SK-N-SH (cell line): Measurements from ENCODE around the gene ZNF354C. TPM values are rescaled to one million over a fixed set of nuclear protein-coding genes. Genes with fewer than 3 reads are reported as not detected.

Experiments
- CTCF ChIA-PET: fragments of 300-600, 350-600 bp; formaldehyde crosslinking; extraction: SDS; loops from one replicate; lab custom pipeline; 2021; lab: Yijun Ruan, JAX
- POLR2A ChIA-PET: fragments of 350-600 bp; sonication (Branson Sonifier 250); formaldehyde crosslinking; extraction: SDS; loops from one replicate; lab custom pipeline; 2020; ENCODE audit warnings: antibody characterized with exemption, inconsistent platforms; lab: Yijun Ruan, JAX
- DNase-seq: peaks from one replicate; pipeline ENCODE4 v3.0.0; 2012
- H2AFZ ChIP-seq: fragments of 200-600 bp; sonication (generic); 2 replicates; pipeline ENCODE4 v1.8.1; 2016; ENCODE audit warnings: antibody characterized with exemption, mild to moderate bottlenecking, low read depth
- H3F3A ChIP-seq: fragments of 200-600 bp; sonication (generic); replicated peaks from 2 replicates; pipeline ENCODE3; 2016; ENCODE audit warnings: antibody characterized with exemption, mild to moderate bottlenecking; ENCODE audit not compliant: insufficient read depth
- H3K27ac ChIP-seq, 2 experiments: fragments of 200-500 bp in 1 of 2; fragments of 200-600 bp in 1 of 2; sonication (Bioruptor generic) in 1 of 2; sonication (generic), shearing (Covaris generic) in 1 of 2; 2 replicates each; pipeline versions ENCODE4 v1.5.1 to v1.6.1; 2014 to 2016; ENCODE audit warnings: low read depth in 2 of 2, inconsistent platforms in 1 of 2, low read length in 1 of 2, mild to moderate bottlenecking in 1 of 2, mixed read lengths in 1 of 2
- H3K27me3 ChIP-seq: fragments of 200-600 bp; sonication (generic), shearing (Covaris generic); 2 replicates; pipeline ENCODE4 v1.6.1; 2016; ENCODE audit warnings: mixed run types; ENCODE audit not compliant: insufficient read depth
- H3K36me3 ChIP-seq, 2 experiments: fragments of 200-500 bp in 1 of 2; fragments of 200-600 bp in 1 of 2; sonication (Bioruptor generic) in 1 of 2; sonication (generic) in 1 of 2; replicated peaks in 1 of 2; 2 replicates each; pipeline versions ENCODE3 to v1.5.1; 2014 to 2016; ENCODE audit warnings: low read length in 1 of 2, mild to moderate bottlenecking in 1 of 2; ENCODE audit not compliant: insufficient read depth in 2 of 2, control insufficient read depth in 1 of 2
- H3K4me1 ChIP-seq, 2 experiments: fragments of 200-500 bp in 1 of 2; fragments of 200-600 bp in 1 of 2; sonication (Bioruptor generic) in 1 of 2; sonication (generic), shearing (Covaris generic) in 1 of 2; 2 replicates each; pipeline versions ENCODE4 v1.5.1 to v1.6.1; 2014 to 2016; ENCODE audit warnings: low read depth in 1 of 2, low read length in 1 of 2, mixed run types in 1 of 2; ENCODE audit not compliant: insufficient read depth in 2 of 2, control insufficient read depth in 1 of 2
- H3K4me2 ChIP-seq: fragments of 200-600 bp; sonication (generic), shearing (Covaris generic); 2 replicates; pipeline ENCODE4 v1.6.1; 2017; ENCODE audit warnings: mixed run types
- H3K4me3 ChIP-seq, 2 experiments: fragments of 200-500 bp in 1 of 2; fragments of 200-600 bp in 1 of 2; sonication (Bioruptor generic) in 1 of 2; sonication (generic), shearing (Covaris generic) in 1 of 2; 2 replicates each; pipeline versions ENCODE4 v1.5.1 to v1.8.1; 2014 to 2016; ENCODE audit warnings: low read depth in 2 of 2, inconsistent platforms in 1 of 2, low read length in 1 of 2, mild to moderate bottlenecking in 1 of 2, mixed read lengths in 1 of 2, moderate library complexity in 1 of 2
- H3K79me2 ChIP-seq: fragments of 200-600 bp; sonication (generic); 2 replicates; pipeline ENCODE4 v1.8.1; 2017; ENCODE audit warnings: mild to moderate bottlenecking; ENCODE audit not compliant: insufficient read depth
- H3K9ac ChIP-seq: fragments of 200-600 bp; sonication (generic); 2 replicates; pipeline ENCODE4 v1.6.1; 2017; ENCODE audit warnings: mixed run types
- H3K9me2 ChIP-seq: fragments of 200-600 bp; sonication (generic); 2 replicates; pipeline ENCODE4 v1.6.1; 2017; ENCODE audit warnings: mixed run types
- H3K9me3 ChIP-seq: fragments of 200-600 bp; sonication (generic); 2 replicates; pipeline ENCODE4 v1.6.1; 2017; ENCODE audit warnings: mixed run types, mild to moderate bottlenecking, moderate library complexity
- H4K20me1 ChIP-seq: fragments of 200-600 bp; sonication (generic); 2 replicates; pipeline ENCODE4 v1.6.1; 2017; ENCODE audit warnings: mild to moderate bottlenecking, mixed run types; ENCODE audit not compliant: insufficient read depth
- EZH2phosphoT487 ChIP-seq: fragments of 200-600 bp; sonication (generic); IDR thresholded peaks from 2 replicates; pipeline ENCODE4 v1.6.1; 2017; ENCODE audit warnings: low read depth, mixed run types, mild to moderate bottlenecking, antibody characterized with exemption, moderate library complexity, borderline replicate concordance
- GATA2 ChIP-seq: sonication (generic); formaldehyde crosslinking; IDR thresholded peaks from 2 replicates; pipeline ENCODE4 v1.5.0; 2020; ENCODE audit warnings: mild to moderate bottlenecking, missing genetic modification reagents
- JUND ChIP-seq: IDR thresholded peaks from 2 replicates; pipeline ENCODE4 v1.4.0; 2012
- NRF1 ChIP-seq: IDR thresholded peaks from 2 replicates; pipeline ENCODE4 v1.6.1; 2012; ENCODE audit warnings: low read depth, mild to moderate bottlenecking, low read length
- RFX5 ChIP-seq: IDR thresholded peaks from 2 replicates; pipeline ENCODE4 v1.6.1; 2012; ENCODE audit warnings: mild to moderate bottlenecking, improper control_type of control experiment, low read length
- SIN3A ChIP-seq: IDR thresholded peaks from 2 replicates; pipeline ENCODE4 v1.6.1; 2012; ENCODE audit warnings: low read depth, mild to moderate bottlenecking, low read length, moderate library complexity, borderline replicate concordance
- TCF12 ChIP-seq: IDR thresholded peaks from 2 replicates; pipeline ENCODE4 v1.4.0; 2012
- WGBS: methylation state at CpG from one replicate; pipeline ENCODE4 v1.1.6; 2017; ENCODE audit warnings: low lambda C conversion rate; 5-methylcytosine and 5-hydroxymethylcytosine counted together
- polyA plus RNA-seq, 3 experiments: library from polyadenylated mRNA; depleted of rRNA; stranded (reverse); fragments of >200 nt; gene quantifications; 2 replicates each; pipeline ENCODE4 v1.2.3, GENCODE V29; 2012

The ZNF354C gene
- polyA plus RNA-seq, 1 of the 3 experiments (the other 2 are of a cell fraction) = 1.1 TPM

GRCh38 chr5:179132586-179133355 lies 72.6 kb downstream of the ZNF354C start:
- WGBS = 64% methylated on average over 19 of the region's 23 CpGs
- H3F3A ChIP-seq = no peaks in the 10 kb centered on the region
- no peaks in the 10 kb centered on the region for H3K9me2 ChIP-seq
- H3K79me2 ChIP-seq = no peaks in the 10 kb centered on the region
- no peak overlapping the region for H3K4me2 ChIP-seq
- H3K4me3 ChIP-seq = no peak overlapping the region
- no peak overlapping the region for H2AFZ ChIP-seq
- no peak overlapping the region for H3K27ac ChIP-seq
- H3K9ac ChIP-seq = no peak overlapping the region
- H3K9me3 ChIP-seq = no peaks in the 10 kb centered on the region
- ChIA-PET POLR2A (no interaction called here), CTCF (no interaction called here)
- no peak for TF ChIP-seq EZH2phosphoT487
- TF ChIP-seq RFX5 = no peak
- TF ChIP-seq JUND = no peak
- no peak for TF ChIP-seq NRF1
- no peak for TF ChIP-seq SIN3A
- no peak for TF ChIP-seq GATA2 (CRISPR knock-in tag)
- no peak for TF ChIP-seq TCF12
- H3K36me3 ChIP-seq = no peaks in the 10 kb centered on the region
- no peaks in the 10 kb centered on the region for H4K20me1 ChIP-seq
- no peaks in the 10 kb centered on the region for H3K4me1 ChIP-seq
- H3K27me3 ChIP-seq = no peaks in the 10 kb centered on the region
- DNase-seq = no peak

Other genes with a start within 250 kb of the ZNF354C start
- gene ZNF354B, start 200.4 kb upstream of the ZNF354C start, polyA plus RNA-seq (2012; rRNA removed) = 7.1 and 10.7 TPM in 2 replicates
- 0.29 and 0.33 TPM in 2 replicates for gene ZFP2, start 164.5 kb upstream of the ZNF354C start, polyA plus RNA-seq (2012; rRNA removed)
- gene ZNF454, start 119.2 kb upstream of the ZNF354C start, polyA plus RNA-seq (2012; rRNA removed) = 0.05 and 0.15 TPM in 2 replicates
- not detected in 2 replicates for gene GRM6, start 65.1 kb upstream of the ZNF354C start, polyA plus RNA-seq (2012; rRNA removed)
- gene ZNF879, start 36.6 kb upstream of the ZNF354C start, polyA plus RNA-seq (2012; rRNA removed) = 0.44 and 0.93 TPM in 2 replicates